ENCODE measurements around the gene WDR7.

DNA sequence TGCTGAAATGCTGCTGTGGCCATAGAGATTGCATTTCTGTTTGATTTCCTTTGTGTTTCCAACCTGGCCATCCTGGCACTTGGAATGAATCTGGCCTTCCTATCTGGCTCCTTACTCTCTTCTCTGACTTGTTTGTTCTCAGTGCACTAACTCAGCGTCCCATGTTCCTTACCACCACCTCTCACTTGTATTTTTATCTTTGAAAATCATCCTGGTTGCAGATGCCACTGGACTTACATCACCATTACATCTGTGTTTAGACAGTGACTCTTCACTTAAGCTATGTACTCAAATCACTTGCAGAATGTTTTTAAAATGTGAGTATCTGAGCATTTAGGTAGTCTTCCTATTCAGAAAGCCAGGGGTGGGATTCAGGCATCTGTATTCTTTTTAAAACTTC, 239.5 kb downstream of the WDR7 start:
- TF ChIP-seq NFIC (IDR thresholded peaks at IDR 0.05) (no peak), TCF12 (IDR thresholded peaks at IDR 0.05; ENCODE audit: low read depth) (no peak), TAF1 (IDR thresholded peaks at IDR 0.05; ENCODE audit: low read depth) (no peak), CEBPB (IDR thresholded peaks at IDR 0.05) (no peak)
- TF ChIP-seq, protein P1, sequence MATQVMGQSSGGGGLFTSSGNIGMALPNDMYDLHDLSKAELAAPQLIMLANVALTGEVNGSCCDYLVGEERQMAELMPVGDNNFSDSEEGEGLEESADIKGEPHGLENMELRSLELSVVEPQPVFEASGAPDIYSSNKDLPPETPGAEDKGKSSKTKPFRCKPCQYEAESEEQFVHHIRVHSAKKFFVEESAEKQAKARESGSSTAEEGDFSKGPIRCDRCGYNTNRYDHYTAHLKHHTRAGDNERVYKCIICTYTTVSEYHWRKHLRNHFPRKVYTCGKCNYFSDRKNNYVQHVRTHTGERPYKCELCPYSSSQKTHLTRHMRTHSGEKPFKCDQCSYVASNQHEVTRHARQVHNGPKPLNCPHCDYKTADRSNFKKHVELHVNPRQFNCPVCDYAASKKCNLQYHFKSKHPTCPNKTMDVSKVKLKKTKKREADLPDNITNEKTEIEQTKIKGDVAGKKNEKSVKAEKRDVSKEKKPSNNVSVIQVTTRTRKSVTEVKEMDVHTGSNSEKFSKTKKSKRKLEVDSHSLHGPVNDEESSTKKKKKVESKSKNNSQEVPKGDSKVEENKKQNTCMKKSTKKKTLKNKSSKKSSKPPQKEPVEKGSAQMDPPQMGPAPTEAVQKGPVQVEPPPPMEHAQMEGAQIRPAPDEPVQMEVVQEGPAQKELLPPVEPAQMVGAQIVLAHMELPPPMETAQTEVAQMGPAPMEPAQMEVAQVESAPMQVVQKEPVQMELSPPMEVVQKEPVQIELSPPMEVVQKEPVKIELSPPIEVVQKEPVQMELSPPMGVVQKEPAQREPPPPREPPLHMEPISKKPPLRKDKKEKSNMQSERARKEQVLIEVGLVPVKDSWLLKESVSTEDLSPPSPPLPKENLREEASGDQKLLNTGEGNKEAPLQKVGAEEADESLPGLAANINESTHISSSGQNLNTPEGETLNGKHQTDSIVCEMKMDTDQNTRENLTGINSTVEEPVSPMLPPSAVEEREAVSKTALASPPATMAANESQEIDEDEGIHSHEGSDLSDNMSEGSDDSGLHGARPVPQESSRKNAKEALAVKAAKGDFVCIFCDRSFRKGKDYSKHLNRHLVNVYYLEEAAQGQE (IDR thresholded peaks at IDR 0.05; ENCODE audit: low read depth) = no peak
